Ectodermal cell (in vitro differentiated cells): Measurements from ENCODE around the gene MINDY3.
"Not testable (repeated sequence)": the region's sequence is repeated elsewhere in the genome, so short reads cannot be mapped to it uniquely, and the experiment has no call there.

Experiments
- H3K27ac ChIP-seq: 2 replicates; pipeline ENCODE4 v1.7.0; 2013; ENCODE audit warnings: mild to moderate bottlenecking, low read depth, low read length; ENCODE audit not compliant: insufficient read depth, poor library complexity, severe bottlenecking
- H3K27me3 ChIP-seq: 2 replicates; pipeline ENCODE4 v1.7.0; 2013; ENCODE audit warnings: mild to moderate bottlenecking, low read length; ENCODE audit not compliant: insufficient read depth, control insufficient read depth, poor library complexity, severe bottlenecking
- H3K36me3 ChIP-seq: one replicate; pipeline ENCODE4 v1.7.0; 2013; ENCODE audit warnings: low read length; ENCODE audit not compliant: control insufficient read depth, insufficient read depth
- H3K4me1 ChIP-seq: one replicate; pipeline ENCODE4 v1.7.0; 2013; ENCODE audit warnings: low read length; ENCODE audit not compliant: control insufficient read depth, insufficient read depth
- H3K4me3 ChIP-seq: 2 replicates; pipeline ENCODE4 v1.7.0; 2013; ENCODE audit warnings: low read depth, low read length, control low read depth; ENCODE audit not compliant: insufficient read depth
- H3K9me3 ChIP-seq: 2 replicates; pipeline ENCODE4 v1.7.0; 2013; ENCODE audit warnings: mild to moderate bottlenecking, low read length, moderate library complexity; ENCODE audit not compliant: control insufficient read depth
- WGBS, 2 experiments: methylation state at CpG; one replicate each; pipeline ENCODE4 v1.1.7; 2013; ENCODE audit warnings: missing lambda C conversion rate in 2 of 2; 5-methylcytosine and 5-hydroxymethylcytosine counted together

MINDY3 gene

GRCh38 chr10:15783941-15784636, 76.2 kb downstream of the MINDY3 start:
- WGBS, 2 experiments: 93 to 96% methylated on average over 5 of the region's 5 CpGs
- Histone ChIP-seq H3K4me3 (no peak overlapping the region), H3K4me1 (no peaks in the 10 kb centered on the region), H3K9me3 (no peaks in the 10 kb centered on the region), H3K27me3 (no peaks in the 10 kb centered on the region), H3K36me3 (no peaks in the 10 kb centered on the region), H3K27ac (no peak overlapping the region)

GRCh38 chr10:15782851-15783250, 77.5 kb downstream of the MINDY3 start:
- H3K36me3 ChIP-seq: no peaks in the 10 kb centered on the region
- no peaks in the 10 kb centered on the region for H3K9me3 ChIP-seq
- H3K27ac ChIP-seq: no peak overlapping the region
- H3K4me1 ChIP-seq: no peaks in the 10 kb centered on the region
- WGBS, 2 experiments: 89 to 93% methylated on average over 4 of the region's 4 CpGs
- no peaks in the 10 kb centered on the region for H3K27me3 ChIP-seq
- no peak overlapping the region for H3K4me3 ChIP-seq

- H3K27ac ChIP-seq: no peak overlapping the region
- H3K4me3 ChIP-seq: no peak overlapping the region
- no peaks in the 10 kb centered on the region for H3K27me3 ChIP-seq
- 94 to 98% methylated on average over 6 of the region's 7 CpGs for WGBS, 2 experiments
- no peaks in the 10 kb centered on the region for H3K4me1 ChIP-seq
- no peaks in the 10 kb centered on the region for H3K9me3 ChIP-seq
- H3K36me3 ChIP-seq: no peaks in the 10 kb centered on the region
These were observed 78.8 kb downstream of the MINDY3 start for GRCh38 chr10:15781381-15781960.

- Histone ChIP-seq H3K27me3 (no peaks in the 10 kb centered on the region), H3K9me3 (no peaks in the 10 kb centered on the region), H3K4me1 (no peaks in the 10 kb centered on the region), H3K4me3 (no peak overlapping the region), H3K36me3 (no peaks in the 10 kb centered on the region), H3K27ac (no peak overlapping the region)
- WGBS, 2 experiments: 91 to 94% methylated on average over 4 to 5 of the region's 6 CpGs
These were observed 79.8 kb downstream of the MINDY3 start for GRCh38 chr10:15780353-15781135.

- Histone ChIP-seq H3K4me3 (no peak overlapping the region), H3K27me3 (no peaks in the 10 kb centered on the region), H3K27ac (no peak overlapping the region), H3K9me3 (no peaks in the 10 kb centered on the region), H3K36me3 (no peaks in the 10 kb centered on the region), H3K4me1 (no peaks in the 10 kb centered on the region)
- no CpG with 5 or more reads among the region's 1 CpG for WGBS, 2 experiments
These were observed 84.8 kb downstream of the MINDY3 start for GRCh38 chr10:15775513-15775912.

GRCh38 chr10:15774534-15774933, 85.8 kb downstream of the MINDY3 start:
- H3K4me3 ChIP-seq, H3K27me3 ChIP-seq, H3K4me1 ChIP-seq, H3K9me3 ChIP-seq, H3K36me3 ChIP-seq, H3K27ac ChIP-seq: not testable (repeated sequence)
- 90 to 96% methylated on average over 3 of the region's 4 CpGs for WGBS, 2 experiments

GRCh38 chr10:15764892-15765454, 95.3 kb downstream of the MINDY3 start:
- 90 to 95% methylated on average over 2 of the region's 2 CpGs for WGBS, 2 experiments
- no peak overlapping the region for H3K27ac ChIP-seq
- H3K36me3 ChIP-seq: no peaks in the 10 kb centered on the region
- no peaks in the 10 kb centered on the region for H3K9me3 ChIP-seq
- H3K4me3 ChIP-seq: no peak overlapping the region
- no peaks in the 10 kb centered on the region for H3K4me1 ChIP-seq
- H3K27me3 ChIP-seq: no peaks in the 10 kb centered on the region

GRCh38 chr10:15763006-15763405, 97.3 kb downstream of the MINDY3 start:
- H3K27ac ChIP-seq: no peak overlapping the region
- H3K4me3 ChIP-seq: no peak overlapping the region
- 94 to 97% methylated on average over 8 of the region's 8 CpGs for WGBS, 2 experiments

GRCh38 chr10:15762239-15762638, 98.1 kb downstream of the MINDY3 start:
- not testable (repeated sequence) for H3K27ac ChIP-seq, H3K27me3 ChIP-seq, H3K4me1 ChIP-seq, H3K4me3 ChIP-seq, H3K9me3 ChIP-seq, H3K36me3 ChIP-seq
- WGBS, 2 experiments: 82 to 92% methylated on average over 6 of the region's 6 CpGs

More at GRCh38 chr10:15763006-15763405, 97.3 kb downstream of the MINDY3 start:
- Histone ChIP-seq H3K36me3 (no peaks in the 10 kb centered on the region), H3K27me3 (no peaks in the 10 kb centered on the region), H3K9me3 (no peaks in the 10 kb centered on the region), H3K4me1 (no peaks in the 10 kb centered on the region)

GRCh38 chr10:15761224-15761623, 99.1 kb downstream of the MINDY3 start:
- not testable (repeated sequence) for H3K4me3 ChIP-seq, H3K27ac ChIP-seq, H3K9me3 ChIP-seq, H3K36me3 ChIP-seq, H3K4me1 ChIP-seq, H3K27me3 ChIP-seq
- 83 to 94% methylated on average over 2 of the region's 4 CpGs for WGBS, 2 experiments
